Activated CD8-positive, alpha-beta T cell treated with anti-CD3 and anti-CD28 coated beads, Interleukin-2, amount 10 ng/mL, durations not matched to agents 7 days and 5 days (primary cell): Measurements from ENCODE around the gene MARCOL. TPM values are rescaled to one million over a fixed set of nuclear protein-coding genes. Genes with fewer than 3 reads are reported as not detected.
"Not testable (repeated sequence)": the region's sequence is repeated elsewhere in the genome, so short reads cannot be mapped to it uniquely, and the experiment has no call there.

Experiments used
- ATAC-seq: fragments of 150-1000 bp; cut with Tn5 transposase; one replicate; pipeline ENCODE4 v1.10.0; 2021; ENCODE audit warnings: moderate library complexity
- CTCF ChIA-PET: fragments of 350-600 bp; sonication (Branson Sonifier 250); formaldehyde crosslinking; loops from one replicate; lab custom pipeline; 2021; ENCODE audit warnings: antibody characterized with exemption; lab: Charles Lee
- POLR2A ChIA-PET: fragments of 350-600 bp; sonication (Branson Sonifier 250); formaldehyde crosslinking; loops from one replicate; lab custom pipeline; 2021; ENCODE audit warnings: antibody characterized with exemption; lab: Charles Lee
- DNase-seq: peaks from one replicate; pipeline ENCODE4 v3.0.0-alpha.2; 2020
- H3K27ac Mint-ChIP-seq: one replicate; pipeline ENCODE4 v1.8.0; 2021; ENCODE audit warnings: mild to moderate bottlenecking, mixed read lengths
- H3K27me3 Mint-ChIP-seq: one replicate; pipeline ENCODE4 v1.8.0; 2021; ENCODE audit warnings: low read depth, mixed read lengths
- H3K36me3 Mint-ChIP-seq: one replicate; pipeline ENCODE4 v1.8.0; 2021; ENCODE audit warnings: low read depth, mixed read lengths
- H3K4me1 Mint-ChIP-seq: one replicate; pipeline ENCODE4 v1.8.0; 2021; ENCODE audit warnings: low read depth, mixed read lengths
- H3K4me3 Mint-ChIP-seq: one replicate; pipeline ENCODE4 v1.8.0; 2021; ENCODE audit warnings: mild to moderate bottlenecking, mixed read lengths
- H3K9me3 Mint-ChIP-seq: one replicate; pipeline ENCODE4 v1.8.0; 2022; ENCODE audit warnings: mixed read lengths; ENCODE audit not compliant: insufficient read depth
- total RNA-seq, 2 experiments: library from RNA; stranded (reverse); gene quantifications; one replicate each; pipeline ENCODE4 v1.2.3, GENCODE V29; 2021

MARCOL gene
- total RNA-seq, 2 experiments from 2014 or later = not detected

DNA sequence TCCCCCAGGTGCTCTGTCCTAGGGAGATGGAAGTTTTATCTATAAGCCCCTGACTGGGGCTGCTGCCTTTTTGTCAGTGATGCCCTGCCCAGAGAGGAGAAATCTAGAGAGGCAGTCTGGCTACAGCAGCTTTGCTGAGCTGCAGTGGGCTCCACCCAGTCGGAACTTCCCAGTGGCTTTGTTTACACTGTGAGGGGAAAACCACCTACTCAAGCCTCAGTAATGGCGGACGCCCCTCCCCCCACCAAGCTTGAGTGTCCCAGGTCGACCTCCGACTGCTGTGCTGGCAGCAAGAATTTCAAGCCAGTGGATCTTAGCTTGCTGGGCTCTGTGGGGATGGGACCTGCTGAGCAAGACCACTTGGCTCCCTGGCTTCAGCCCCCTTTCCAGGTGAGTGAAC is 42.6 kb downstream of the MARCOL start:
- not testable (repeated sequence) for DNase-seq

DNA sequence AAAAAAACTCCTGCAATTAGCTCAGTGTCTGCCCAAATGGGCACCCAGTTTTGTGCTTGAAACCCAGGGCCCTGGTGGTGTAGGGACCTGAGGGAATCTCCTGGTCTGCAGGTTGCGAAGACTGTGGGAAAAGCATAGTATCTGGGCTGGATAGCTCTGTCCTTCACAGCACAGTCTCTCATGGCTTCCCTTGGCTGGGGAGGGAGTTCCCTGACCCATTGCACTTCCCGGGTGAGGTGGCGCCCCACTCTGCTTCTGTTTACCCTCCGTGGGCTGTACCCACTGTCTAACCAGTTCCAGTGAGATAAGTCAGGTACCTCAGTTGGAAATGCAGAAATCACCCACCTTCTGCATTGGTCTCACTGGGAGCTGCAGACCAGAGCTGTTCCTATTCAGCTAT is 43.0 kb downstream of the MARCOL start:
- H3K27me3 Mint-ChIP-seq, H3K4me1 Mint-ChIP-seq, H3K27ac Mint-ChIP-seq, DNase-seq, ATAC-seq, POLR2A ChIA-PET, H3K9me3 Mint-ChIP-seq, H3K4me3 Mint-ChIP-seq, H3K36me3 Mint-ChIP-seq: not testable (repeated sequence)
- CTCF ChIA-PET = interaction anchor here (1.1 kb wide), 1 partner anchor 94 kb away, joined by 3 read pairs; no protein-coding TSS in a partner anchor

More for the DNA sequence above, 42.6 kb downstream of the MARCOL start:
- CTCF ChIA-PET = interaction anchor here (1.1 kb wide), 1 partner anchor 94 kb away, joined by 3 read pairs; no protein-coding TSS in a partner anchor
- H3K4me3 Mint-ChIP-seq, H3K36me3 Mint-ChIP-seq, H3K27ac Mint-ChIP-seq, H3K27me3 Mint-ChIP-seq, H3K4me1 Mint-ChIP-seq, H3K9me3 Mint-ChIP-seq, POLR2A ChIA-PET, ATAC-seq: not testable (repeated sequence)

DNA sequence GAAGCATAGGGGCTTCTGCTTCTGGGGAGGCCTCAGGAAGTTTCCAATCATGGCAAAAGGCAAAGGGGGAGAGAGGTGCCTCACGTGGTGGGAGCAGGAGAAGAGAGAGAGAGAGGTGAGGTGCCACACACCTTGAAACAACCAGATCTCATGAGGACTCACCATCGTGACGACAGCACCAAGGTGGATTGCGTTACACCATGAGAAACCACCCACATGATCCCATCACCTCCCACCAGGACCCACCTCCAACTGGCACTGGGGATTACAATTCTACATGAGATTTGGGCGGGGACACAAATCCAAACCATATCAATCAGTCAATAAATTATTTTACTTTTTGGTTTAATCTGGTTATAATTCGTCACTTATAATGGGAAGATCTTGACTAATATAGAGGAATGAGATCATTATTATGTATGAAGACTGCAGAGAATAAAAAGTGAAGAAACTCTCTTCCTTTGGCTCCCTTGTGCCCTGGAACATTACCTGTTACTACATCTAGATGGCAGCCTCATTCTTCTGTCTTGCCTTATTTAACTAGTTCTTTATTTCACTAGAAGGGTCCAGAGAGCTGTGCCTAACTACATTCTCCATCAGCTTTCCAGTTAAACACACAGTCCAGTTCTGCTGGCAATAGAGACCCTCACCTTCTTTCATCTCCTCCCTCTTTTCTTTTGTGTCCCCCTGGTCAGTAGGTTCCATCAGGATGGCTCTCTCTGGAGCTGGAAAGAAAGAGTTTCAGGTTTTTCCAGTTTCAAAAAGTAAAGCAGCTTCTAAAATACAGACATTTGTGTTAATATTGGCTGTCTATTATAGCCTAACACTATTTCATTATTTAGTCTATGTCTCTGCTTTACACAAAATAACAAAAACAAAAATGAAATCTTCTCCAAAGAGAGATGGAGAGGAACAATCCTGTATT is 52.2 kb downstream of the MARCOL start:
- Mint-ChIP-seq H3K36me3 (no peaks in the 10 kb centered on the region), H3K27ac (no peak overlapping the region), H3K4me1 (no peaks in the 10 kb centered on the region), H3K4me3 (no peak overlapping the region), H3K9me3 (no peaks in the 10 kb centered on the region), H3K27me3 (no peaks in the 10 kb centered on the region)
- POLR2A ChIA-PET = no interaction called here
- no peak for DNase-seq
- CTCF ChIA-PET = interaction anchor here (1.0 to 1.2 kb wide), 3 partner anchors 80 to 440 kb away, joined by 3 to 6 read pairs (median 3); no protein-coding TSS in a partner anchor
- ATAC-seq = no peak

Other genes starting within 250 kb of the MARCOL start
- gene SPINK5, start 174.5 kb upstream of the MARCOL start, total RNA-seq = not detected
- gene SPINK14, start 70.0 kb upstream of the MARCOL start, total RNA-seq = not detected
- gene SPINK6, start 35.5 kb upstream of the MARCOL start, total RNA-seq = not detected
- not detected for gene SPINK13, start 30.3 kb downstream of the MARCOL start, total RNA-seq
- not detected for gene SPINK7, start 73.9 kb downstream of the MARCOL start, total RNA-seq
- not detected for gene SPINK9, start 97.0 kb downstream of the MARCOL start, total RNA-seq
- gene FBXO38, start 145.4 kb downstream of the MARCOL start, total RNA-seq = 10 to 100 TPM; 37.4 to 47.6 TPM